Stimulated activated CD4-positive, alpha-beta T cell treated with anti-CD3 and anti-CD28 coated beads, Interleukin-1b, Interleukin-23, amount 100 ng/mL, for 24 hours (primary cell): ENCODE results near the gene MBNL1.
"Not testable (repeated sequence)": the region's sequence is repeated elsewhere in the genome, so short reads cannot be mapped to it uniquely, and the experiment has no call there.

Source experiments
- DNase-seq, 4 experiments: peaks; one replicate each; pipeline ENCODE4 v3.0.0-alpha.2; 2020; ENCODE audit warnings: low read depth in 4 of 4, low spot score in 1 of 4

Gene MBNL1

DNA sequence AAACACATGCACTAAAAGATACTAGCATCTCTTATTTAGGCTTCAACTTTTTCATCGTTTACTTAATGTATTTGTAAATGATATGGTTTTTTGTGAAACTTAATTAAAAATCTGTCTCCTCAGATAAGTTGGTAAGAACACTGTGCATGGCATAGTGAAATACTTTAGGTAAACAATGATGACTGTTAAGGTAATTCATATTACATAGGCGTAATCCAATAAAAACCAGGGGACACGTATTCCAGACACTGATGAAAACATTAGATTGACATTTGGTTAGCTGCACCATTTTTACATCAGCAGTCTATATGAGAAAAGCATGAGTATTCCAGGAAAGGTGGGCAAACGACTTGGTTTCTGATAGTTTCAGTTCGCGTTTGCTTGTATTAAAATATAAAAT is 170.0 kb downstream of the MBNL1 start:
- no peak for DNase-seq

DNA sequence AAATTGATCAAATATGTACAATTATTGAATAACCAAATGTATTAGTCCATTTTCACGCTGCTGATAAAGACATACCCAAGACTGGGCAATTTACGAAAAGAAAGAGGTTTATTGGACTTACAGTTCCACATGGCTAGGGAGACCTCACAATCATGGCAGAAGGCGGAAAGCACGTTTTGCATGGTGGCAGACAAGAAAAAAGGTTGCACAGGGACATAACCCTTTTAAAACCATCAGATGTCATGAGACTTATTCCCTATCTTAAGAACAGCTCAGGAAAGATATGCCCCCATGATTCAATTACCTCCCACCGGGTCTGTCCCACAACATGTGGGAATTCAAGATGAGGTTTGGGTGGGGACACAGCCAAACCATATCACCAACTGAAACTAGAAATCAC is 171.5 kb downstream of the MBNL1 start:
- not testable (repeated sequence) for DNase-seq

DNA sequence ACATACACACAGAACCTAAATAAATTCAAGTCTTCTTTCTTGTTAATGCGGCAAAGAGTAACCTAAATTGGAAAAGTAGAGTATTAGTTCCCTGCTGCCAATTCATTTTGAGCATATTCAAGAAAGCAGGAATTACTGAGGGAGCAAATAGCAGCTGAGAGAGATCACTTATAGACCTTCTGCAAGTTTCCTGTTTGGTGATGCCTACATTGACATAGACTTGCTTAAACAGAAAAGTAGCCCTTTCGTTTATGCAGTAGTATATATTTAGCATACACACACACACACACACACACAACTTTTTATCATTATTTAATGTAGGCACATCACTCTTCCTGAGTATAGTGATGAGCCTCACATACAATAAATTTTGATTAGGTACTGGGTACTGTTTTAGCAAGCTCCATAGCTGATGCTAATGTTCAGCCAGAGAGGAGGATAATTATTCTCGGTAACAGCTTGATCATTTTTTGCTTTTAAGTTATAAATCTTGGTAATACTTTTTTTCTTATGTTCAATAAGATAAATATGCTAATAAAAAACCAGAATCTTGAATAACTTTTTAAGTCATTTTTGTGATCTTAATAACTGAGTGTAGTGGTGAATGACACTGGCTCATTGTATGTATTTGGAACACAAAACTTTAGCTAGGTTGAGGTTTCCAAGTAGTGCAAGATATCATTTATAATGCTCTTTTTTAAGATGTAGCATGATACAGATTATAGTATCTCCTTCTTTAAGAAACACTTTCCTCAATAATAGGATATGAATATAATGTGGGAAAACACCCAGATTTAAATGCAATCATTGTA is 174.7 kb downstream of the MBNL1 start:
- DNase-seq, result no peak

DNA sequence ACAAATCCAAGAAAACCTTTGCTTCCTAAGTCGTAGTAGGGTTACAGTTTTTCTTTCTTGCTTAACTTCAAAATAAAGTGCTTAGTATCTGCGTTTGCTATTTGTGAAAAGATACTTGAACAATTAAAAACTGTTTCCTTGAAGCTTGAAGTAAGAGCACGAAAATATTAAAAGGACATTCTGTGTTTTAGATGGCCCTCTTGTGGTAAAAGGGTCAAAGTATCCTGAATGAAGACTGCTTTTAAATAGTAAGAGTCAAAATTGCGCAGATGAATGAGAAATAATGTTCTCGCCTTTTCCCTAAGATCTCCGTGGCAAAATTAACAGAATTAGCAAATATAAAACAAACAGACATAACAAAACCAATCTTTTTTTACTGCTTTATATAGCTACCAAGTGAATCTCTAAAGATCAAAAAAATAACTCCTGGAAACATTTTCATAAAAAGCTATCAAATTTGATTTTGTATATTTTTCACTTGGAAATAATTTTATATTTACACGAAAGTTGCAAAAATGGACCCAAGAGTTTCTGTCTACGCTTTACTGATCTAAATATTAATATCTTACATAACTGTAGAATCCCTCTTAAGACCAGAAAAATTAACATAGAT is 175.4 kb downstream of the MBNL1 start:
- DNase-seq, result no peak

DNA sequence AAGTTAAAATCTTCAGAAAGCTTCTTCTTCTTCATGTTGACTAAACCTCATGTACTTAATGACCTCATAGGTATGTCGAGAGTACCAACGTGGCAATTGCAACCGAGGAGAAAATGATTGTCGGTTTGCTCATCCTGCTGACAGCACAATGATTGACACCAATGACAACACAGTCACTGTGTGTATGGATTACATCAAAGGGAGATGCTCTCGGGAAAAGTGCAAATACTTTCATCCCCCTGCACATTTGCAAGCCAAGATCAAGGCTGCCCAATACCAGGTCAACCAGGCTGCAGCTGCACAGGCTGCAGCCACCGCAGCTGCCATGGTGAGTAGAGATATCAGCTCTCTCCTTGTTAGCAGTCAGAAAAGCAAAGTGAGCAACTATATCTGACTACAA is 176.5 kb downstream of the MBNL1 start:
- DNase-seq, result no peak

DNA sequence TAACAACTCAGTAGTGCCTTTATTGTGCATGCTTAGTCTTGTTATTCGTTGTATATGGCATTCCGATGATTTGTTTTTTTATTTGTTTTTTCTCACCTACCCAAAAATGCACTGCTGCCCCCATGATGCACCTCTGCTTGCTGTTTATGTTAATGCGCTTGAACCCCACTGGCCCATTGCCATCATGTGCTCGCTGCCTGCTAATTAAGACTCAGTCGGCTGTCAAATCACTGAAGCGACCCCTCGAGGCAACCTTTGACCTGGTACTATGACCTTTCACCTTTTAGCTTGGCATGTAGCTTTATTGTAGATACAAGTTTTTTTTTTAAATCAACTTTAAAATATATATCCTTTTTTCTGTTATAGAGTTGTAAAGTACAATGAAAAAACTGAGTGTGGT is 177.8 kb downstream of the MBNL1 start:
- DNase-seq, result no peak

DNA sequence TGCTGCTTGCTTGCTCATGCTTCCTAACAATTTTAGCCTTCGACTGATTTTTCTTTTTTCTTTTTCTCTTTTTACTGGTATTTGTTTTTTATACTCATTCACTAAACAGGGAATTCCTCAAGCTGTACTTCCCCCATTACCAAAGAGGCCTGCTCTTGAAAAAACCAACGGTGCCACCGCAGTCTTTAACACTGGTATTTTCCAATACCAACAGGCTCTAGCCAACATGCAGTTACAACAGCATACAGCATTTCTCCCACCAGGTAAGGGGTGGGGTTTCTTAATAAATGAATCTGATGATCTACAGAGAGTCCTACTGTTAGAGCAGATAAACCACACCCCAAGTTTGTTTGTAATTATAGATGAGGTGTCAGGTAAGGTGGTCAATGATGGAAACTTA is 178.8 kb downstream of the MBNL1 start:
- no peak for DNase-seq

DNA sequence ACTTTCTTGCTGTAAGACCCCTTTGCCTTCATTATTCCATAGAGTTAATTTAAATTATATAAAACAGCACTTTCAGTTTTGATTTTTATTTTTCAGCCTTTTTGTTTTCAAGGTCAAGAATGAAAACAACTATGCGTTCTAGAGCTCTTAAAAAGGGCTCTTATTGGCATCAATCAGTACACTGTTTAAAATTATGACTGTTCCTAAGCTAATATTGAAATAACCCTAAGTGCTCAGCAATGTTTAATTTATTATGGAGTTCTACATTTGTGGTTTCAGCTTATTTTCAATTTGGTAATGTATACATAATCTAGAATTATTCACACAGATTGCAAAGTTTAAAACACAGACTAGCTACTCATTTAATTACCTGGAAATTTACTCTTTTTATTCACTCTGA is 179.4 kb downstream of the MBNL1 start:
- no peak for DNase-seq

DNA sequence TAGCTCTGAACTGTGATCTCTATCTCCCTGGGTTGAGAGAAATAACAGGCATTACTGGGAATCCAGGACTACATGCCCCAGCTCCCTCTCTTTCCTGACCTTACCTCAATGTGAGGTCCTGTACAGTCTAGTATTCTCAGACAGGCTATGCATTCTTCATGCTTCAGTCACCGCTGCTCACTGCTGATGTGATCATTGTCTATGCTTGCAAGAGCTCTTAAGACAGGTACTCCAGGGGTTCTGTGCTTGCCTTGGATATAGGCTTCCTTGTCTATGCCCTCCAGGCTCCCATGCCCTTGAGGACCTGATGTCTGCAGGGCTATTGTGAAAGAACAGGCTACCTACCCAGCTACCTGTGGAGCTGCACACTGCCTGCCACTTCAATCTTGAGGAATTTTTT is 183.6 kb downstream of the MBNL1 start:
- DNase-seq, result no peak

DNA sequence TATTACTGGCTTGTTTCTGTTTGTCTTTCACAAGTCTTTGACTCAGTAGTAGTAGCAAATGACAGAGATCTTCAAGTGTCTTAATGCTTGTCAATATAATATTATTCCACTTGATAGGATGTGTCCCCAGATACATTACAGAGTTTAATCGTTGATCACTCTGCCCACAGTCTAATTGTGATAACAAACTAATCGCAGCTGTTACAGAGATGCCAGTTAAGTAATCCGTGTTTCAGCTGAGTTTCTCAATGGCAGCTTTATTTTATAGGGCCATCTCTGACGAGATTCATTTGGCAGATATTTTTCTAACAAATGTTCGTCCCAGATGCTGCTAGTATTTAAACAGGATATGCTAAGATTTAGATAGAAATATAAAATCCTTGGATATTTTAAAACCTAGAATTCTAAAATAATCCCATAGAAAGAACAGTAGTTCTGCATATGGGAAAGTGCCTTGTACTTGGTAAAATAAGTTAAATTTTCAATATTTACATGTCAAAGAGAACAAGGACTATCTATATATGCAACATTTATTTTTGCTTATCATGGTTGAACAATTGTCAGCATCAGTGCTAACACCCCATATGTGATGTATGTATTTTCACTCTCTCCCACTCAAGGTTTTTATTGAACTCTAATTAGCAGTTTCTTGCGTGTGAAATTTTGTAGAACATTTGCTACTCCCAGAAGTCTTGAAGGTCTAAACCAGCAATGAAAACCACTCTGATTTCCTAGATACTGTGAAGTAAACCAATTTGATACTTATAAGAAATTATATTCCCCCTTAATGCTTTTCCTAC is 185.5 kb downstream of the MBNL1 start:
- DNase-seq, result no peak

DNA sequence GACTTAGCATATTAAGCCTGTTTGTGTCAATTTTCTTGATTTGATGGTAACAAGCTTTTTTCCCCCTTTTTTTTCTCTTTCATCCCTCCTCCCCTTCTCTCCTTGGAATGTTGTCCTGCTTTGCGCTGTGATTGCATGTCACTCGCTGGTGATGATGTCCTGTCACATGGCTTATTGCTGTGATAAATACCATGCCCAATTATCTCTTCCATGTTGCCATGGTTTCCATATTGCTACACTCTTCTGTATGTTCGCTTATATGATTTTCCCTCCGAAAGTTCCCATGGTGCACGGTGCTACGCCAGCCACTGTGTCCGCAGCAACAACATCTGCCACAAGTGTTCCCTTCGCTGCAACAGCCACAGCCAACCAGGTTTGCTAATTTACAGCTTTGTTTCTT is 187.3 kb downstream of the MBNL1 start:
- DNase-seq, result no peak

DNA sequence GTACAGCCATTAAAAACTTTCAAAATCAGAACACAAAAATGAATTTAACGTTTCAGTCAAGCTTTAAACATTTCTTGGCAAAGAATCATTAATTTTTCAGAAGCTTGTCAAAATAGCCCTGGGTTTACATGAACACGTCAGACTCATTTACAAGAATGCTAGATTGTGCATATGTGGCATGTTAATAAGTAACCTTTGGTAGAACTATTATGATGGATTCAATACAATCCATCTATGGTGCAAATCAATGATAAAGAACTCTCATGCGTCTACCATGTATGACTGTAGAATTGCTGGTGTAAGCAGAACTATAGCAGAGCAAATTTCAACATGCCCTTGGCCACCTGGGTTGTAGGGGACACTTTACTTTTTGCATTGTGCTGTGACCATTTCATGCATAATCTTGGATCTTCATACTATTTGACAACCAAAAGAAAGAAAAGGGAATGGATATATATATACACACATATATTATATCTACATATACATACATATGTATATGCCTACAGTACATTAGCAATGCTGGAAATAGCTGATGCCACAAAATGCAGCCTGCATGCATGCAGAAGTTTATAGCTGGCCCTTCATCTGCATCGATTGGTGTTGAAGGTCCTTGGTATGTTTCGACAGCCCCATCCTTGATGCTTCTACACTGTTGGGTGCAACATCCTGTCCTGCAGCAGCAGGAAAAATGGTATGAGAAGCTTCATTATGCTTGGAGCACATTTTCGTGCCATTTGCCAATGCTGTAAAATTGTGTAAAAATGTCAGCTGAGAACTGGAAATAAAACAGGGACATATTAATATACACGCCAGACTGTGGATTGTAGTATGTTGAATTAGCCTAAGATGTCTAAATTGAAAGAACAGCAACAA is 189.0 kb downstream of the MBNL1 start:
- DNase-seq, result no peak

DNA sequence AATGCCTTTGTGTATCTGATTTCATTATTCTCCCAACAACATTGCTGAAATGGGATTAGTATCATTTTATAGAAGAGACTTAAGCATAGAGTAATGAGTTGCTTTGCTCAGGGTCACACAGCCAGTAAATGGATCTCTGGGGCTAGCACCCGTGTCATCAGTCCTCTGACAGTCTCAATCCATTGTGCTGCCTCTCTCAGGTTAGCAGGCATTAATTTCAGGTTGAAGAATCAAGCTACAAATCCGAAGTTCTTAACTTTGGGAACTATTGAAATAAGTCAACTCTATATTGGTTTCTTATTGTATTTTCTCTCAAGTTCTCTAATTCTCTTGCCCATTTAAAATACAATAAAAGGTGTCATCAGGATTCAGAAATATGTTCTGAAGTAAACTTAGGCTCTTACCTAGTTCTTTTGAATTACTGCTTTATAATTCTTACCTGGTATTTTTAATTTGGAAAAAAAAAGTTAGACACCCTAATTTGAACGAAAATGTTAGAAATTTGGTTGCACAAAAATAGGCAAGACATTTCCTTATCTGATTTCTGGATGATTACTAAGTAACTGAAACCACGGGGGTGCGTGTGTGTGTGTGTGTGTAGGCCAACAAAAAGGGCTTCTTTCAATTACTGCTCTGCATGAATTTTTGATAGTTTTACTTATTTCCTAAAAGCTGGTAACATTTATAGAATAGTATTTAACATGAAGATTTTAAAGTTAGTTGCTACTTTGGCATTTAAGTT is 189.8 kb downstream of the MBNL1 start:
- DNase-seq, result peak in 1 of 4 experiments; percentile 16

DNA sequence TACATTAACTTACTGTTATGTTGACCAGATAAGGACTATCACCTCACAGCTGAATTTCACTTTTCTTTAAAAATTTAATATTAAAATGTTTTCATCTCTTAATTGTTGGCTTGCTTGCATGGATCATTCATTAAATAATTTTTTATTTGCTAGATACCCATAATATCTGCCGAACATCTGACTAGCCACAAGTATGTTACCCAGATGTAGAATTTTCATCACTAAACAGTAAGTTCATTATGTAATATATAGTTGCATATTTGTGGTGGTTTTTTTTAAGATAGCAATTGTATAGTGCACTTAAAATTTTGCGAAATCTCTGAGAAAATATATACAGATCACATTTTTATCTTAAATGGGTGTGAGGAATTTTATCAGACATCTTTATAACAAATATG is 190.4 kb downstream of the MBNL1 start:
- no peak for DNase-seq

DNA sequence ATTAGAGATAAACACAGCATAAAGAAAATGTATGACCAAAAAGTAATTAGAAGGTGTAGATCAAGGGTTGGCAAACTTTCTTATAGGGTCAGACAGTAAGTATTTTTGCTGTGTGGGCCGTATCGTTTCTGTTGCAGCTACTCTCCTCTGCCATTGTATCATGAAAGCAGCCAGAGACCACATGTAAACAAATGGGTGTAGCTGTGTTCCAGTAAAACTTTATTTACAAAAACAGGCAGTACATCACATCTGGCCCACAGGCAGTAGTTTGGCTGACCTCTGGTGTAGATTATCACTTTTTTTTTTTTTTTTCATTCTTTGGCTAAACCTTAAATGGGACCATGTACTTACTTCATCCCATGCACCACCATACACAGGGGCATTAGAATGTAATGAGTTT is 190.8 kb downstream of the MBNL1 start:
- no peak for DNase-seq

DNA sequence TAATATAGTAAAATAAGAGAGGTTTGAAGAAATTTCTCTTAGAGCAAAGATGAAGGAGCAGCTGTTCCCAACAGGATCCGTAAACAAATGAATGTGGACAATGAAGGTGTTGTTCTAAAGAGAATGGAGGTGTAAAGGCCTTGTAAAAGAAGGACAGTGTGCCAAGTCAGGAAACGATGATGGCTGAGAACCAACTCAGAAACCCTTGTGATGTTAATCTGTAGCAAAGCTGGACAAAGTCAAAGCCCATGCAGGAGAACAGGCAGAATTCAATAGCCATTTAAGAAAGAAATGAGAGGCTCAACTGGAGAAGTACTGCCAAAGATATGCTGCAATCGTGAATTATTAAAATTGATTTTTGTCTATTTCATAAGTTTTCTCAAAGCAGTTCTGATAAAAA is 192.2 kb downstream of the MBNL1 start:
- no peak for DNase-seq

DNA sequence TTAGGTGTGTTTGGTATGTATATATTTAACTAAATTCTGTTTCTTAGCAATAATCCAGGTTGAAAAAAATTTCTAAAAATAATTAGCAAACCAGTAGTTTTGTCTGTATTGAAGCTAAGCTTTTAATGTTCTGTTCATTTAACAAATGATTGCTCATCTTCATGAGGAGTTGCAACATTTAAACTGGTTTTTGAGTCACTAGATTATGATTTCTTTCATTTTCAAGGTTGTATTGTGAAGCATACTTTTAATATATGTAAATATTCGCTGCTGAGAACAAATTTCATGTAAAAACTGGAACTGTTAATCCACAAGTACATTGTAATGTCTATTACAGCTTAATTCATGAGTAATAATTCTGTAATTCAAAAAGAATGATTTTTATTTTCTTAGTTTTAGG is 192.7 kb downstream of the MBNL1 start:
- no peak for DNase-seq

DNA sequence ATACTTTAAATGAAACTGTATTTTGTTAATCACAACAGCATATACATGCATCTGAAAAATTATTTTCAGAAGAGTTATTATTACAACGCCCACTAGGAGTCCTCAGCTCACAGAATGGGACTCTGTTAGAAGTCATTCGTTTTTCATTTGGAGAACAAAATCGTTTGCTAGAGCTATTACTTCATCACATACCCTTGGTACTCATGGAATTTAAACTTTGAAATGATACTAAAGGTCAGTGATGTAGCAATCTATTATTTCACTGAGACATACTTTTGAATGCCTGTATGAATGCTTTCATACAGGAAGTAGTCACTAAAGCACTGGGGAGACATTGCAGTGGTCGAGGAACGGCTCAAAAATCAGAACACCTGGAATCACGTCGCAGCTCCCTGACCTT is 198.1 kb downstream of the MBNL1 start:
- DNase-seq, result no peak

DNA sequence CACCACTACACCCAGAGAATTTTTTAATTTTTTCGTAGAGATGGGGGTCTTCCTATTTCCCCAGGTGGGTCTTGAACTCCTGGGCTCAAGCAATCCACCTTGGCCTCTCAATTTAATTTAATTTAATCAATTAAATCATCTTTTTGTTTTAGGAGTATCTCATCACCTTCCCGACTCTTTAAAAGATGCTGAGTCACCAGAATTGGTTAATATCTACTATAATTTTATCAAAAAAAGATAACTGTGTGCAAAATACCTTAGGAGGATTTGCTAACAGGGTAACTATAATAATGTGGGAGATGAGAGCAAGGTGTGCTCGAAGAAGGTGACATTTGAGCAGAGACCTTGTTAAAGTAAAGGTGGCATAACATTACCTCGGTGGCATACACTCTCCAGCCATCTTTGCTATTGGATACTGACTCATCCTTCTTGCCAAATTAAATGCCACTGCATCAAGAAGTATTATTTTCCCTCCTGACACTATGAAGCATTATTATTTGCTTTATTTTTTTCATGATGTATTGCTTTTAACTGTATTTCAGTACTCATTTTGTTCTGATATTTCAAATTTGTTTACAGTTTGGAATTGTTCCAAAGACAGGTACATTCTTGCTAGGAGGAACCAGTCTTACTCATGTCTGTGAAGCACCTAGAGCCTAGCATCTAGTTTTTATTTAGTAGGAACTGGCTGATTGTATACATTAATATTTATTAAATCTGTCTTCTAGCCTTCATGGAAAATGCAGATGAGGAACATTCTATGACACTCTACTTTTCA is 200.7 kb downstream of the MBNL1 start:
- DNase-seq, result no peak

DNA sequence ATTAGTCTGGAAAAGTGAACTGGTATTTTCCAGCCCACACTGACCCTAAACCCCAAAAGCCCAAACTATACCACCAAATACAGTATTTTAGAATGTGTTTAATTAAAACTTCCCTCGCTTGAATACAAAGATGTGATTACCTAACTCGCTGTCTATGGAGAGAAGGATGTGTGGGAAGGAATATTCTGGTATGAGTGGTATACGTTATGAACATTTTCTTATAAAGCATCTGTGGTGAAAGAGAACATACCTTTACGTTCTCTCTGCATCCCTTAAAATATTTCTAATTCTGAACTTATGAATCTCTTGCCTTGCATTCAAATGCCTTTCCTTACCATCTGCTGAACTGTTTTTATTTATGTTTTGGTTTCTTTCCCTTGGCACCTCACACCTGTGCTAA is 201.4 kb downstream of the MBNL1 start:
- no peak for DNase-seq
